ENCODE measurements around the gene NFAM1. TPM values are rescaled to one million over a fixed set of nuclear protein-coding genes. Genes with fewer than 3 reads are reported as not detected.

Gene NFAM1
- total and polyA plus RNA-seq, 2 donors (not counting 3 experiments of a cell fraction or from before 2014, with no cell fraction given), result not detected

DNA sequence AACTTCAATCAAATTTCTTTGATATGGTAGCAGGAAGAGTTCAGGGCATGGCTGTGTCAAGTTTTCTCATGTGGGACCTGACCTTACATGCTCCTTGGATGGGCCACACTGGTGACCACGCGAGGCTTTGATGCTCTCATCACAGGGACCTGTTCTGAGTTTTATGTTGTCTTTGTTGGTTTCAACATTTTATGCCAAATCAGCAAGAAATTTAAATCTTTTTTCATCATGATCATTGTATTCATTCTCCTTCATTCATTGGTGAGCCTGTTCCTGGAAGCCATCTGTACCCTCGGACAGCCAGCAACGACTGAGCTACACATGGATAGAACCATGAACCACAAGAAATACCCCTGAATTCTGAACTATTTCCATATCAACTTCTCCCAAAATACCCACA is 10.5 kb upstream of the NFAM1 start:
- peaks cover 14% of the 10 kb centered on the region for H3K4me1 ChIP-seq (ENCODE audit: control insufficient read depth, extremely low read depth, insufficient read depth, low read length)
- H4K20me1 ChIP-seq (replicated peaks; ENCODE audit: control insufficient read depth, extremely low read depth, insufficient read depth, low read length), result no peaks in the 10 kb centered on the region
- no peaks in the 10 kb centered on the region for H3K79me2 ChIP-seq (ENCODE audit: control insufficient read depth, insufficient read depth, low read length)
- no peaks in the 10 kb centered on the region for H3K9me1 ChIP-seq (replicated peaks; ENCODE audit: control insufficient read depth, extremely low read depth, insufficient read depth, low read length)
- POLR2A ChIA-PET, result no interaction called here
- BruUV-seq (replicated peaks), result no TSS peak
- no peaks in the 10 kb centered on the region for H3K9me3 ChIP-seq (replicated peaks; ENCODE audit: control insufficient read depth, insufficient read depth, low read length)
- TF ChIP-seq CTCF (IDR thresholded peaks at IDR 0.05; ENCODE audit: extremely low read depth in 1 of 2, insufficient read depth in 1 of 2, low read depth in 1 of 2, low read length in 2 of 2) (no peak), JUN (IDR thresholded peaks at IDR 0.05; ENCODE audit: borderline replicate concordance, insufficient read depth, insufficient read length, low read depth) (no peak), GATA2 (IDR thresholded peaks at IDR 0.05; ENCODE audit: insufficient read depth, insufficient read length, low read depth, low read length) (no peak), FOS (IDR thresholded peaks at IDR 0.05; ENCODE audit: borderline replicate concordance, insufficient read depth, low read length) (no peak), MYC (IDR thresholded peaks at IDR 0.05; ENCODE audit: low read depth, low read length) (no peak), POLR2AphosphoS5 (IDR thresholded peaks at IDR 0.05; ENCODE audit: insufficient read depth, low read depth, low read length) (no peak)
- H3K27ac ChIP-seq (ENCODE audit: insufficient read depth, low read depth, low read length), result no peak overlapping the region
- H3K9ac ChIP-seq (replicated peaks; ENCODE audit: extremely low read depth, insufficient read depth, low read length), result no peak overlapping the region
- CTCF ChIA-PET, result no interaction called here
- H3K4me2 ChIP-seq (ENCODE audit: insufficient read depth, low read length), result no peak overlapping the region
- H3K27me3 ChIP-seq (ENCODE audit: control insufficient read depth in 2 of 2, insufficient read depth in 2 of 2, low read length in 2 of 2), result no peaks in the 10 kb centered on the region
- intact Hi-C loops (cut with micrococcal nuclease) (no loop called here), dilution Hi-C loops (cut with MboI; ENCODE audit: extremely low pct_ligation_motif_present, low sequenced_read_pairs) (no loop called here)
- DNase-seq (ENCODE audit: low read depth, low spot score) (no peak), FAIRE-seq (no peak)
- H3K4me3 ChIP-seq (replicated peaks in 1 of 3; ENCODE audit: insufficient read depth in 1 of 3, low read depth in 1 of 3, low read length in 3 of 3), result no peak overlapping the region
- no peak overlapping the region for H2AFZ ChIP-seq (ENCODE audit: low read depth, low read length)
- H3K36me3 ChIP-seq (ENCODE audit: control insufficient read depth in 2 of 2, extremely low read depth in 1 of 2, insufficient read depth in 2 of 2, low read length in 2 of 2), result no peaks in the 10 kb centered on the region

DNA sequence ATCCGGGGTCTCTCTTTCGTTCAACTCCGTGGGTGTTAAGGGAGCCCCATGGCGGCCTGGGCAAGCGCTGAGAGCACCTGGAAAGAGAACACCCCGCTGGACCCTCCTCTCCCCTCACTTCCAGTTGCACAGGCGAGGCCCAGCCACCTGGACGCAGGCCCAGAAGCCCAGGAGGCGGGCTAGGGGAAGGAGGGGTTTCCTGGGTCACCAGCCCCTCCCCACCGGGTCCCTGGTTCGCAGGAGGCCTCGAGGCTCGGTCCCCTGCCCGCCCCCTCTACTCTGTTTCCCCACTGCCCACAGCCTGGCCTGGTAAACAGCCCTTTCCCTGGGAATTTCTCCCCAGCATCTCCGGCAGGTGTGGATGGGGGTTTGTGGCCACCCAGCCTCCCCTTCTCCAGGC is 8.5 kb upstream of the NFAM1 start:
- TF ChIP-seq EZH2 (IDR thresholded peaks at IDR 0.05; ENCODE audit: borderline replicate concordance, low read depth, low read length, severe bottlenecking) (no peak), MAX (IDR thresholded peaks at IDR 0.05; ENCODE audit: insufficient read depth, insufficient read length) (no peak), GATA2 (IDR thresholded peaks at IDR 0.05; ENCODE audit: insufficient read depth, insufficient read length, low read depth, low read length) (no peak), JUN (IDR thresholded peaks at IDR 0.05; ENCODE audit: borderline replicate concordance, insufficient read depth, insufficient read length, low read depth) (no peak), POLR2A (IDR thresholded peaks at IDR 0.05; ENCODE audit: low read depth, low read length) (no peak), POLR2AphosphoS5 (IDR thresholded peaks at IDR 0.05; ENCODE audit: insufficient read depth, low read depth, low read length) (no peak), CTCF (IDR thresholded peaks at IDR 0.05; ENCODE audit: extremely low read depth in 1 of 2, insufficient read depth in 1 of 2, low read depth in 1 of 2, low read length in 2 of 2) (no peak), FOS (IDR thresholded peaks at IDR 0.05; ENCODE audit: borderline replicate concordance, insufficient read depth, low read length) (no peak), MYC (IDR thresholded peaks at IDR 0.05; ENCODE audit: low read depth, low read length) (no peak)
- H3K4me1 ChIP-seq (ENCODE audit: control insufficient read depth, extremely low read depth, insufficient read depth, low read length), result peaks cover 16% of the 10 kb centered on the region
- ChIA-PET POLR2A (no interaction called here), CTCF (no interaction called here)
- intact Hi-C loops (cut with micrococcal nuclease), result no loop called here
- no peaks in the 10 kb centered on the region for H3K36me3 ChIP-seq (ENCODE audit: control insufficient read depth in 2 of 2, extremely low read depth in 1 of 2, insufficient read depth in 2 of 2, low read length in 2 of 2)
- DNase-seq (ENCODE audit: low read depth, low spot score) (no peak), FAIRE-seq (no peak)
- no peaks in the 10 kb centered on the region for H3K9me3 ChIP-seq (replicated peaks; ENCODE audit: control insufficient read depth, insufficient read depth, low read length)
- no peak overlapping the region for H3K4me2 ChIP-seq (ENCODE audit: insufficient read depth, low read length)
- peaks cover 0 to 5% of the 10 kb centered on the region in 2 experiments for H3K27me3 ChIP-seq (ENCODE audit: control insufficient read depth in 2 of 2, insufficient read depth in 2 of 2, low read length in 2 of 2)
- no peak overlapping the region for H3K9ac ChIP-seq (replicated peaks; ENCODE audit: extremely low read depth, insufficient read depth, low read length)
- H3K79me2 ChIP-seq (ENCODE audit: control insufficient read depth, insufficient read depth, low read length), result no peaks in the 10 kb centered on the region
- H3K4me3 ChIP-seq (replicated peaks in 1 of 3; ENCODE audit: insufficient read depth in 1 of 3, low read depth in 1 of 3, low read length in 3 of 3), result no peak overlapping the region
- BruUV-seq (replicated peaks), result no TSS peak
- H3K27ac ChIP-seq (ENCODE audit: insufficient read depth, low read depth, low read length), result no peak overlapping the region
- H4K20me1 ChIP-seq (replicated peaks; ENCODE audit: control insufficient read depth, extremely low read depth, insufficient read depth, low read length), result no peaks in the 10 kb centered on the region
- dilution Hi-C loops (cut with MboI; ENCODE audit: extremely low pct_ligation_motif_present, low sequenced_read_pairs), result no loop called here
- no peak overlapping the region for H2AFZ ChIP-seq (ENCODE audit: low read depth, low read length)
- no peaks in the 10 kb centered on the region for H3K9me1 ChIP-seq (replicated peaks; ENCODE audit: control insufficient read depth, extremely low read depth, insufficient read depth, low read length)

All from endothelial cell of umbilical vein (primary cell).